Measurements from ENCODE around the gene ASAP2.

ASAP2 gene

DNA sequence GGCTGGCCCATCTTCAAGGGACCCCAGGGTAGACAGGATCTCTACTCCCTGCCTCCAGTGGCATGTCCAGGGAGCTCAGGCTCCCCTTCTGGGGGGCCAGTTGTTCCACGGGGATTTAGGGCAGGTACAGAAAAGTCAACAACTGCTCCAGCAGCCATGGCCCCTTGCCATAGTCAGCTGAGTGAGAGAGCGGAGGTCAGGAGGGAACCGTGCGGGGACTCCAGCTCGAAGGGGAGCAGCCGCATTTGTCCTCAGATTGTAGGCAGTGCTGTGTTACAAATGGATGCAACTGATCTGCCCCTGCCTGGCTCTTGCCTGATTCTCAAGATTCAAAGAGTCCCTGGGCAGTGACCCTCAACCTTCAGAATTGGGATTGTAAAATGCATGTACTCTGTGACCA lies 166.9 kb downstream of the ASAP2 start:
- Histone ChIP-seq H3K36me3 (ENCODE audit: control insufficient read depth, low read depth, low read length) (no peaks in the 10 kb centered on the region), H3K9me3 (ENCODE audit: control insufficient read depth, low read depth, low read length) (no peaks in the 10 kb centered on the region), H3K4me3 (ENCODE audit: low read length) (no peak overlapping the region), H3K27ac (ENCODE audit: low read length) (no peak overlapping the region), H3K27me3 (ENCODE audit: control insufficient read depth, insufficient read depth, low read length) (no peaks in the 10 kb centered on the region), H3K4me1 (ENCODE audit: control insufficient read depth, low read depth, low read length) (no peaks in the 10 kb centered on the region), H3K9ac (ENCODE audit: low read length) (no peak overlapping the region)

DNA sequence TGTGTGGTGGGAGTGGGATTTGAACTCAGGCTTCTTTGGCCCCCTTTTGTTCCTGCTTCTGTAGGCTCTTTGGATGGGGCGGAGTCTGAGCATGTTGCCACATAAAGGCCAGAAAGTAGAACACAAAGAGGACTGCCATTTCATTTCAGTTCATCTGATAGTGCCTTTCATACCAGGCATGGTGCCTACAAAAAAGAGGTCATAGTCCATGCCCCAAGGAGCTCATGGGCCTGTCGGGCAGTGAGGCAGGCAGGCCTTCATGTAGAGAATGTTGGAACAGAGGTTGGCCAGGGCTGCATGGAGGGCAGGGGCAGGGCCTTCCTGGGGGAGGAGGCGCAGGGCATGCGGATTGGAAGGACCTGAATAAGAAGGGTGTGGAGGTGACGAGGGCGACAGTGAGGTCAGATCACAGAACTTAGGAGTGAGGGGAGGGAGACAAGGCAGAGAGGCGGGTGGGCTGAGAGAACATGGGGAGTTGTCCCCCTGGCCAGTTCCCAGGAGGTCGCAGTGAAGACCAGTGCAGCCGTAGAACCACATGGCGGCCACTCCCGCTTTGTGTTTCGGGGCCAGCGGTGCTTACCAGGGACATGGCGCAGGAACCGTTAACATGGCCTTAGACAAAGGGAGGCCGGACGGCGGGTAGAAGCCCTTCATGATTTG lies 167.6 kb downstream of the ASAP2 start:
- no peaks in the 10 kb centered on the region for H3K4me1 ChIP-seq (ENCODE audit: control insufficient read depth, low read depth, low read length)
- H3K4me3 ChIP-seq (ENCODE audit: low read length), result no peak overlapping the region
- no peaks in the 10 kb centered on the region for H3K9me3 ChIP-seq (ENCODE audit: control insufficient read depth, low read depth, low read length)
- H3K36me3 ChIP-seq (ENCODE audit: control insufficient read depth, low read depth, low read length), result no peaks in the 10 kb centered on the region
- H3K27ac ChIP-seq (ENCODE audit: low read length), result no peak overlapping the region
- H3K9ac ChIP-seq (ENCODE audit: low read length), result no peak overlapping the region
- no peaks in the 10 kb centered on the region for H3K27me3 ChIP-seq (ENCODE audit: control insufficient read depth, insufficient read depth, low read length)

DNA sequence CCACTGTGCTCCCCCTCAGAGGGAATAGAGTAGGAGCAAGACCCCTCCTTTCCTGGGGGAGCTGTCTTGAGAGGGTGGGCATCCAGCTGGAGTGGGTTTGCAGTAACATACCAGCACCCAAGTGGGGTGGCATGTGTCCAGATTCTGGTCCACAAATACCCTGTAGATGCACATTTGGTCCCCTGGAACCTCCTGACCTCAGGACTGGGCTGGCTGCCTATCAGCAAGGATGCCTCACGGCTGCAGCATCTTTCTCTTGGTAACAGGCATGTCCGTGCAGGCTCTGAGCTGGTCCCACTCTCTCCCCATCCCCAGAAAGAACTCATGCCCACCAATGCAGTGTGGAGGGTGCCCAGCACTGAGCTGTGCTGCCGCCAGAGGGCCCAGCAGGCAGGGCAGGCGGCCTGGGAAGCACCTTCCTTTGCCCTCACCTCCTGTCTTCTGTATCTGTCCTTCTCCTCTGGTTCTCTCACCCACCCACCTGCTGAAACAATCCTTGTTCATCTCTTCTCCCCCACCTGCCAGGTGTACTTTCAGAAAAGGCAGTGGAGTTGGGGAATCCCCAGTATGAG lies 169.3 kb downstream of the ASAP2 start:
- Histone ChIP-seq H3K27me3 (ENCODE audit: control insufficient read depth, insufficient read depth, low read length) (no peaks in the 10 kb centered on the region), H3K4me1 (ENCODE audit: control insufficient read depth, low read depth, low read length) (no peaks in the 10 kb centered on the region), H3K27ac (ENCODE audit: low read length) (no peak overlapping the region), H3K4me3 (ENCODE audit: low read length) (no peak overlapping the region), H3K36me3 (ENCODE audit: control insufficient read depth, low read depth, low read length) (no peaks in the 10 kb centered on the region), H3K9me3 (ENCODE audit: control insufficient read depth, low read depth, low read length) (no peaks in the 10 kb centered on the region), H3K9ac (ENCODE audit: low read length) (no peak overlapping the region)

DNA sequence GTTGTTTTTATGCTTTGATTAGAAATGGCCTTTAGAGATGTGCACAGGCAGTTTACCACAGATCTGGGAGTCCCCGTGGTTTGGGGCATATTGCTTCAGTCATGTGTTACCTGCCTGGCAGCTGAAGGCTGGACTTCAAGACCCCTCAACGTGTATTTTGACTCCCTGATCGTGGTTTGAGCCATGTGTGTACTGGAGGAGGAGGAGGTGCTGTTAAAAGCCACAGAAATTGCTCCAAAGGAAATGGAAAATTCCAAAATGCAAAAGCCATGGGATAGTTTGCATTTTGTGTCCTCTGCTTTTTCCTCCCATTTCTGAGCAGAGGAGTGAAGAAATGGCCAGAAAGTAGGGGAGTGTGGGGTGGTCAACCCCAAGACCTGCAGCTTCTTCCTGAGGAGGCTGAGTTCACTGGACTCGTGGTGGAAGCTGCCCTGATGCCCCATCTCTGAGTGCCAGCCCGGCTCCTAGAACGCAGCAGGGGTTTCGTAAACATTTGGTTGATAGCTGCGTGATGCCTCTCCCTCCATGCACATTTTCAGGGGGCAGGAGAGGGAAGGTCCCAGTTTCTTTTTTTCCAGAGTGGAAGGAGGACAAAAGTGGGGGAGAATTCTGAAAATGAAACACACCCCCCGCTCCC lies 171.0 kb downstream of the ASAP2 start:
- H3K27ac ChIP-seq (ENCODE audit: low read length), result no peak overlapping the region
- no peaks in the 10 kb centered on the region for H3K4me1 ChIP-seq (ENCODE audit: control insufficient read depth, low read depth, low read length)

GRCh38 chr2:9378433-9379390 lies 172.1 kb downstream of the ASAP2 start:
- Histone ChIP-seq H3K9me3 (ENCODE audit: control insufficient read depth, low read depth, low read length) (no peaks in the 10 kb centered on the region), H3K4me3 (ENCODE audit: low read length) (no peak overlapping the region), H3K9ac (ENCODE audit: low read length) (no peak overlapping the region), H3K27me3 (ENCODE audit: control insufficient read depth, insufficient read depth, low read length) (no peaks in the 10 kb centered on the region), H3K36me3 (ENCODE audit: control insufficient read depth, low read depth, low read length) (no peaks in the 10 kb centered on the region), H3K4me1 (ENCODE audit: control insufficient read depth, low read depth, low read length) (no peaks in the 10 kb centered on the region), H3K27ac (ENCODE audit: low read length) (no peak overlapping the region)

More for the DNA sequence above, 171.0 kb downstream of the ASAP2 start:
- Histone ChIP-seq H3K9ac (ENCODE audit: low read length) (no peak overlapping the region), H3K9me3 (ENCODE audit: control insufficient read depth, low read depth, low read length) (no peaks in the 10 kb centered on the region), H3K36me3 (ENCODE audit: control insufficient read depth, low read depth, low read length) (no peaks in the 10 kb centered on the region), H3K27me3 (ENCODE audit: control insufficient read depth, insufficient read depth, low read length) (no peaks in the 10 kb centered on the region), H3K4me3 (ENCODE audit: low read length) (no peak overlapping the region)

- Histone ChIP-seq H3K27me3 (ENCODE audit: control insufficient read depth, insufficient read depth, low read length) (no peaks in the 10 kb centered on the region), H3K4me1 (ENCODE audit: control insufficient read depth, low read depth, low read length) (no peaks in the 10 kb centered on the region), H3K36me3 (ENCODE audit: control insufficient read depth, low read depth, low read length) (no peaks in the 10 kb centered on the region), H3K4me3 (ENCODE audit: low read length) (no peak overlapping the region), H3K9me3 (ENCODE audit: control insufficient read depth, low read depth, low read length) (no peaks in the 10 kb centered on the region), H3K9ac (ENCODE audit: low read length) (no peak overlapping the region), H3K27ac (ENCODE audit: low read length) (no peak overlapping the region)
Observed at GRCh38 chr2:9379391-9379755, 172.8 kb downstream of the ASAP2 start.

- peaks cover 10% of the 10 kb centered on the region for H3K36me3 ChIP-seq (ENCODE audit: control insufficient read depth, low read depth, low read length)
- H3K9ac ChIP-seq (ENCODE audit: low read length), result no peak overlapping the region
- no peak overlapping the region for H3K4me3 ChIP-seq (ENCODE audit: low read length)
- no peaks in the 10 kb centered on the region for H3K4me1 ChIP-seq (ENCODE audit: control insufficient read depth, low read depth, low read length)
- H3K27ac ChIP-seq (ENCODE audit: low read length), result no peak overlapping the region
- H3K9me3 ChIP-seq (ENCODE audit: control insufficient read depth, low read depth, low read length), result no peaks in the 10 kb centered on the region
- no peaks in the 10 kb centered on the region for H3K27me3 ChIP-seq (ENCODE audit: control insufficient read depth, insufficient read depth, low read length)
Observed at GRCh38 chr2:9380702-9381628, 174.4 kb downstream of the ASAP2 start.

- H3K36me3 ChIP-seq (ENCODE audit: control insufficient read depth, low read depth, low read length), result peaks cover 11% of the 10 kb centered on the region
- no peak overlapping the region for H3K27ac ChIP-seq (ENCODE audit: low read length)
- H3K9me3 ChIP-seq (ENCODE audit: control insufficient read depth, low read depth, low read length), result no peaks in the 10 kb centered on the region
- H3K4me1 ChIP-seq (ENCODE audit: control insufficient read depth, low read depth, low read length), result no peaks in the 10 kb centered on the region
- H3K9ac ChIP-seq (ENCODE audit: low read length), result no peak overlapping the region
- no peak overlapping the region for H3K4me3 ChIP-seq (ENCODE audit: low read length)
- H3K27me3 ChIP-seq (ENCODE audit: control insufficient read depth, insufficient read depth, low read length), result no peaks in the 10 kb centered on the region
Observed at GRCh38 chr2:9382604-9383235, 176.1 kb downstream of the ASAP2 start.

- Histone ChIP-seq H3K36me3 (ENCODE audit: control insufficient read depth, low read depth, low read length) (peaks cover 20% of the 10 kb centered on the region), H3K27me3 (ENCODE audit: control insufficient read depth, insufficient read depth, low read length) (no peaks in the 10 kb centered on the region), H3K4me1 (ENCODE audit: control insufficient read depth, low read depth, low read length) (no peaks in the 10 kb centered on the region), H3K4me3 (ENCODE audit: low read length) (no peak overlapping the region), H3K9me3 (ENCODE audit: control insufficient read depth, low read depth, low read length) (no peaks in the 10 kb centered on the region), H3K9ac (ENCODE audit: low read length) (no peak overlapping the region), H3K27ac (ENCODE audit: low read length) (no peak overlapping the region)
Observed at GRCh38 chr2:9384521-9384920, 177.9 kb downstream of the ASAP2 start.

- no peaks in the 10 kb centered on the region for H3K4me1 ChIP-seq (ENCODE audit: control insufficient read depth, low read depth, low read length)
- no peaks in the 10 kb centered on the region for H3K9me3 ChIP-seq (ENCODE audit: control insufficient read depth, low read depth, low read length)
- peaks cover 20% of the 10 kb centered on the region for H3K36me3 ChIP-seq (ENCODE audit: control insufficient read depth, low read depth, low read length)
- H3K27ac ChIP-seq (ENCODE audit: low read length), result no peak overlapping the region
- H3K9ac ChIP-seq (ENCODE audit: low read length), result no peak overlapping the region
- no peak overlapping the region for H3K4me3 ChIP-seq (ENCODE audit: low read length)
- no peaks in the 10 kb centered on the region for H3K27me3 ChIP-seq (ENCODE audit: control insufficient read depth, insufficient read depth, low read length)
Observed at GRCh38 chr2:9385841-9386240, 179.2 kb downstream of the ASAP2 start.

Data from iPS-18a (cell line).